Neural progenitor cell (in vitro differentiated cells): ENCODE data around the gene TEX2. TPM values are rescaled to one million over a fixed set of nuclear protein-coding genes. Genes with fewer than 3 reads are reported as not detected.
A peak's percentile ranks its signal among the peaks of the same experiment; 100 is the strongest.

ENCODE experiments used
- DNase-seq: peaks from one replicate; pipeline ENCODE4 v3.0.0-alpha.2; 2016; ENCODE audit warnings: low spot score
- H2AFZ ChIP-seq: fragments of 200-600 bp; sonication (generic); replicated peaks from 2 replicates; pipeline ENCODE4 v1.6.1; 2016; ENCODE audit warnings: antibody characterized with exemption
- H3F3A ChIP-seq: fragments of 200-600 bp; sonication (generic); 2 replicates; pipeline ENCODE4 v1.6.1; 2016; ENCODE audit warnings: antibody characterized with exemption, low read depth
- H3K27ac ChIP-seq: fragments of 200-600 bp; sonication (generic); 2 replicates; pipeline ENCODE4 v1.5.1; 2016; ENCODE audit warnings: mild to moderate bottlenecking
- H3K27me3 ChIP-seq: fragments of 200-600 bp; sonication (generic); 2 replicates; pipeline ENCODE4 v1.6.1; 2016; ENCODE audit warnings: mild to moderate bottlenecking, moderate library complexity
- H3K36me3 ChIP-seq: fragments of 200-600 bp; sonication (generic); 2 replicates; pipeline ENCODE4 v1.5.1; 2016
- H3K4me1 ChIP-seq: fragments of 200-600 bp; sonication (generic); 2 replicates; pipeline ENCODE4 v1.6.1; 2016; ENCODE audit warnings: mixed run types
- H3K4me2 ChIP-seq: fragments of 200-600 bp; sonication (generic); 2 replicates; pipeline ENCODE4 v1.6.1; 2016
- H3K4me3 ChIP-seq: fragments of 200-600 bp; sonication (generic); 2 replicates; pipeline ENCODE4 v1.5.1; 2016
- H3K79me2 ChIP-seq: fragments of 200-600 bp; sonication (generic); 2 replicates; pipeline ENCODE4 v1.6.1; 2016; ENCODE audit warnings: low read depth
- H3K9ac ChIP-seq: fragments of 200-600 bp; sonication (generic); 2 replicates; pipeline ENCODE4 v1.6.1; 2016
- H3K9me3 ChIP-seq: fragments of 200-600 bp; sonication (generic); 2 replicates; pipeline ENCODE4 v1.5.1; 2016; ENCODE audit warnings: low read depth
- H4K20me1 ChIP-seq: fragments of 200-600 bp; sonication (generic); 2 replicates; pipeline ENCODE4 v1.6.1; 2016; ENCODE audit warnings: low read depth
- H3K27ac Mint-ChIP-seq: 3 replicates; pipeline ENCODE4 v1.8.0; 2021; ENCODE audit warnings: mixed read lengths
- H3K27me3 Mint-ChIP-seq: 2 replicates; pipeline ENCODE4 v1.8.0; 2022; ENCODE audit warnings: low read depth, mild to moderate bottlenecking, inconsistent platforms, moderate library complexity, mixed read lengths; ENCODE audit not compliant: insufficient read depth
- H3K36me3 Mint-ChIP-seq: 3 replicates; pipeline ENCODE4 v1.8.0; 2021; ENCODE audit warnings: mixed read lengths
- H3K4me1 Mint-ChIP-seq: 3 replicates; pipeline ENCODE4 v1.8.0; 2021; ENCODE audit warnings: mixed read lengths
- H3K4me3 Mint-ChIP-seq: 3 replicates; pipeline ENCODE4 v1.8.0; 2021; ENCODE audit warnings: mild to moderate bottlenecking, moderate library complexity, mixed read lengths
- H3K9me3 Mint-ChIP-seq: 3 replicates; pipeline ENCODE4 v1.8.0; 2020; ENCODE audit warnings: mixed read lengths
- CTCF ChIP-seq: fragments of 200-600 bp; sonication (generic); IDR thresholded peaks from 2 replicates; pipeline ENCODE4 v1.5.1; 2017; ENCODE audit warnings: antibody characterized with exemption, mild to moderate bottlenecking
- EZH2 ChIP-seq: fragments of 200-600 bp; sonication (generic); IDR thresholded peaks from 2 replicates; pipeline ENCODE4 v1.6.1; 2017; ENCODE audit warnings: antibody characterized with exemption, mild to moderate bottlenecking, moderate library complexity
- EZH2phosphoT487 ChIP-seq: fragments of 200-600 bp; sonication (generic); IDR thresholded peaks from 2 replicates; pipeline ENCODE4 v1.6.1; 2017; ENCODE audit warnings: antibody characterized with exemption
- total RNA-seq: library from RNA; depleted of rRNA; stranded (reverse); fragments of >200 nt; gene quantifications from 2 replicates; pipeline ENCODE4 v1.2.3, GENCODE V29; 2015; ENCODE audit warnings: low replicate concordance

Gene TEX2
- total RNA-seq, result 10.6 and 11.7 TPM in 2 replicates

GRCh38 chr17:64263000-64263766, at the start of gene TEX2:
TEX2 (minus strand) TSS chr17:64263260; CDS start chr17:64214217, 49,043 bp downstream.
- Histone ChIP-seq H3K9ac (no peak within 1 kb of the TSS), H2AFZ (peak within 1 kb of the TSS; percentile 89), H3K9me3 (no peaks in the 10 kb centered on the region), H3K4me1 (peaks cover 8% of the 10 kb centered on the region), H3K4me3 (peak within 1 kb of the TSS; percentile 90), H3K36me3 (no peaks in the 10 kb centered on the region), H3K27me3 (peaks cover 14% of the 10 kb centered on the region), H3F3A (peaks cover 5% of the 10 kb centered on the region), H3K4me2 (peak within 1 kb of the TSS; percentile 88), H4K20me1 (peaks cover 37% of the 10 kb centered on the region), H3K27ac (no peak within 1 kb of the TSS), H3K79me2 (peaks cover 47% of the 10 kb centered on the region)
- H3K27ac Mint-ChIP-seq, result peak within 1 kb of the TSS; percentile 95
- no peaks in the 10 kb centered on the region for H3K9me3 Mint-ChIP-seq
- peak; percentile 95 for DNase-seq
- no peaks in the 10 kb centered on the region for H3K36me3 Mint-ChIP-seq
- H3K4me1 Mint-ChIP-seq, result peaks cover 34% of the 10 kb centered on the region
- TF ChIP-seq EZH2phosphoT487 (no peak), EZH2 (no peak), CTCF (no peak)
- H3K27me3 Mint-ChIP-seq, result peaks cover 7% of the 10 kb centered on the region
- peak within 1 kb of the TSS; percentile 90 for H3K4me3 Mint-ChIP-seq

GRCh38 chr17:64309710-64310109, 46.6 kb upstream of the TEX2 start:
- no peak overlapping the region for H3K27ac ChIP-seq
- no peak overlapping the region for H3K4me2 ChIP-seq
- no peak for DNase-seq
- peaks cover 2% of the 10 kb centered on the region for H3K27me3 Mint-ChIP-seq
- no peaks in the 10 kb centered on the region for H3K4me1 ChIP-seq
- H3K79me2 ChIP-seq, result no peaks in the 10 kb centered on the region
- no peak overlapping the region for H3K4me3 ChIP-seq
- H3K4me1 Mint-ChIP-seq, result peaks cover 2% of the 10 kb centered on the region
- no peaks in the 10 kb centered on the region for H3K36me3 Mint-ChIP-seq
- no peak overlapping the region for H2AFZ ChIP-seq
- no peak overlapping the region for H3K27ac Mint-ChIP-seq
- no peaks in the 10 kb centered on the region for H3K9me3 Mint-ChIP-seq
- H3K4me3 Mint-ChIP-seq, result no peak overlapping the region
- H3K36me3 ChIP-seq, result no peaks in the 10 kb centered on the region
- TF ChIP-seq EZH2phosphoT487, result no peak
- no peak for TF ChIP-seq CTCF
- TF ChIP-seq EZH2, result no peak
- no peaks in the 10 kb centered on the region for H3K9me3 ChIP-seq
- H4K20me1 ChIP-seq, result no peaks in the 10 kb centered on the region
- no peaks in the 10 kb centered on the region for H3K27me3 ChIP-seq
- H3F3A ChIP-seq, result no peaks in the 10 kb centered on the region
- H3K9ac ChIP-seq, result no peak overlapping the region

GRCh38 chr17:64309021-64309420, 46.0 kb upstream of the TEX2 start:
- H3K27ac ChIP-seq, result no peak overlapping the region
- H3K36me3 ChIP-seq, result no peaks in the 10 kb centered on the region
- no peaks in the 10 kb centered on the region for H3F3A ChIP-seq
- no peak for TF ChIP-seq CTCF
- no peak for TF ChIP-seq EZH2
- no peak for TF ChIP-seq EZH2phosphoT487
- peaks cover 2% of the 10 kb centered on the region for H3K4me1 Mint-ChIP-seq
- H3K79me2 ChIP-seq, result no peaks in the 10 kb centered on the region
- H3K4me1 ChIP-seq, result no peaks in the 10 kb centered on the region
- no peak for DNase-seq
- no peak overlapping the region for H3K4me2 ChIP-seq
- no peaks in the 10 kb centered on the region for H3K36me3 Mint-ChIP-seq
- no peak overlapping the region for H3K4me3 Mint-ChIP-seq
- H4K20me1 ChIP-seq, result no peaks in the 10 kb centered on the region
- no peak overlapping the region for H3K9ac ChIP-seq
- no peak overlapping the region for H3K27ac Mint-ChIP-seq
- no peaks in the 10 kb centered on the region for H3K9me3 Mint-ChIP-seq
- H2AFZ ChIP-seq, result no peak overlapping the region
- no peaks in the 10 kb centered on the region for H3K9me3 ChIP-seq
- H3K4me3 ChIP-seq, result no peak overlapping the region
- H3K27me3 ChIP-seq, result no peaks in the 10 kb centered on the region
- H3K27me3 Mint-ChIP-seq, result peaks cover 2% of the 10 kb centered on the region
